Aorta (tissue), 5 donors: ENCODE measurements around the gene NIP7. TPM values are rescaled to one million over a fixed set of nuclear protein-coding genes. Genes with fewer than 3 reads are reported as not detected.

Source experiments
- ATAC-seq: fragments of 200-7000 bp; cut with Tn5 transposase; one replicate; pipeline ENCODE4 v1.9.1; 2022; ENCODE audit warnings: moderate library complexity; ENCODE audit not compliant: low FRiP score
- DNase-seq, 2 donors: peaks; one replicate each; pipeline ENCODE4 v3.0.0-alpha.2; 2020
- H3K27ac ChIP-seq, 2 donors: one replicate each; pipeline ENCODE4 v1.5.1; 2013; ENCODE audit warnings: low read length in 2 of 2, mild to moderate bottlenecking in 2 of 2, moderate library complexity in 2 of 2, control low read depth in 1 of 2, inconsistent platforms in 1 of 2, low read depth in 1 of 2
- H3K27me3 ChIP-seq, 2 donors: one replicate each; pipeline ENCODE4 v1.6.1; 2013; ENCODE audit warnings: control low read depth in 1 of 2, low read length in 1 of 2, mild to moderate bottlenecking in 1 of 2, moderate library complexity in 1 of 2; ENCODE audit not compliant: insufficient read depth in 2 of 2, control insufficient read depth in 1 of 2
- H3K36me3 ChIP-seq, 2 donors: one replicate each; pipeline ENCODE4 v1.6.1; 2013; ENCODE audit warnings: control low read depth in 1 of 2, low read length in 1 of 2, mild to moderate bottlenecking in 1 of 2; ENCODE audit not compliant: insufficient read depth in 2 of 2, control insufficient read depth in 1 of 2
- H3K4me1 ChIP-seq, 2 donors: one replicate each; pipeline ENCODE4 v1.6.1; 2013; ENCODE audit warnings: low read length in 2 of 2, control low read depth in 1 of 2, mild to moderate bottlenecking in 1 of 2, moderate library complexity in 1 of 2; ENCODE audit not compliant: insufficient read depth in 2 of 2, control insufficient read depth in 1 of 2
- H3K4me3 ChIP-seq, 2 donors: one replicate each; pipeline ENCODE4 v1.5.1; 2013; ENCODE audit warnings: low read length in 2 of 2, control low read depth in 1 of 2, mild to moderate bottlenecking in 1 of 2
- H3K9me3 ChIP-seq: one replicate; pipeline ENCODE4 v1.6.1; 2013; ENCODE audit warnings: mild to moderate bottlenecking, low read length; ENCODE audit not compliant: control insufficient read depth
- WGBS, 2 donors: extraction: QIAGEN DNeasy Blood & Tissue Kit; methylation state at CpG; one replicate each; pipeline ENCODE4 v1.1.7; 2013; 5-methylcytosine and 5-hydroxymethylcytosine counted together
- intact Hi-C, 2 donors: fragments of 100-400 bp; cut with DNase I; formaldehyde crosslinking; loops; one replicate each; pipeline versions ENCODE4 v1.14.2 to v1.15.0; 2022
- polyA plus RNA-seq, 2 donors: library from polyadenylated mRNA; stranded (reverse); fragments of 200-250 nt; gene quantifications; one replicate each; pipeline ENCODE4 v1.2.3, GENCODE V29; 2013
- total RNA-seq, 2 donors: library from RNA; stranded (reverse); fragmentation: NEBNext Ultra II Directional; extraction: Animal tissue kit (Norgen Biotek cat#: 25700); gene quantifications; one replicate each; pipeline ENCODE4 v1.2.1, GENCODE V29; 2021
- donor health status: healthy with polysubstance abuse.
- donor health status: Bipolar disorder and iron deficiency.
- donor health status: DM: no; HTN: no; CAD: no.
- donor health status: DM: no; HTN: no; CAD: no.
- donor health status: DM: yes; HTN: yes; CAD: no.

The NIP7 gene
- total and polyA plus RNA-seq, 4 donors, result 7.1 to 21.3 (median 13.0) TPM

DNA sequence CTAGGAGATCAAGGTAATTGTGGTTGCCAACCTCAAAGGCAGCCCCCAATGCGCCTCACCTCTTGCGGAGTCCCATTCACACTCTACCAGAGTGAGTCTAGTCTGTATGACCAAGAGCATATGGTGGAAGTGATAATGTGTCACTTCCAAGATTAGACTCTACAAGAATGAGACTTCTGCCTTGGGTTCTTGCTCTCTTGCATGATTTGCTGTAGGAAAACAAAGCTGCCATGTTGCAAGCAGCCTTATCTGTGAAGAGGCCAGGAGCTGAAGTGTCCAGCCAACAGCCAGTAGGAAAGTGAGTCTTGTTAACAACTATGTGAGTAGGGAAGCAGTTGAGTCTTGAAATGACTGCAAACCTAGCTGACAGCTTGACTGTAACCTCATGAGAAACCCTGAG, 42.8 kb downstream of the NIP7 start:
- intact Hi-C loops, result no loop called here
- DNase-seq (no peak), ATAC-seq (no peak)
- H3K4me1 ChIP-seq, result peaks cover 0 to 5% of the 10 kb centered on the region in 2 donors
- no peaks in the 10 kb centered on the region for H3K27me3 ChIP-seq
- no peak overlapping the region for H3K4me3 ChIP-seq
- H3K36me3 ChIP-seq, result peaks cover 3 to 4% of the 10 kb centered on the region in 2 donors
- H3K9me3 ChIP-seq, result no peaks in the 10 kb centered on the region
- H3K27ac ChIP-seq, result no peak overlapping the region
- 98 to 99% methylated on average over 2 of the region's 2 CpGs for WGBS, 2 donors

DNA sequence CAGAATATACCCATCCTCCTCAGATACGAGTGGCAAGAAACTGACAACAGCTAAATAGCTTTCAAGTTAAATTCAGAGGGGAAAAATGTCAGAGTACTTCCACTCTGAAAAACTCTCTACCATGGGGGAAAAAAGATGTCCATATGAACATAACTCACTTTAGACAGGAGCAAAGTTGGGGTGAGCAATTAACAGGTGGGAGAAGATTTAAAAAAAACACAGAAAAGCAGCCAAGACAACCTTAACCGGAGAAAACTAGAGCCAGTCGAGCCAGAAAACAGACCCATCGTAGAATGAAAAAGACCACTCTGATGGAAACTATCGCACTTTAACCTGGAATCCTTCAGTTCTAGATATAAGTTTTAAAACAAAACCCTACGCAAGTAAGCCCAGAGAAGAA, 45.4 kb downstream of the NIP7 start:
- ATAC-seq (no peak), DNase-seq (no peak)
- intact Hi-C loops, result no loop called here
- no peaks in the 10 kb centered on the region for H3K27me3 ChIP-seq
- peaks cover 0 to 5% of the 10 kb centered on the region in 2 donors for H3K4me1 ChIP-seq
- H3K4me3 ChIP-seq, result peak overlapping the region; percentile 47 to 83
- no peaks in the 10 kb centered on the region for H3K9me3 ChIP-seq
- WGBS, 2 donors, result 1% methylated on average over 6 of the region's 6 CpGs
- H3K36me3 ChIP-seq, result peaks cover 3 to 4% of the 10 kb centered on the region in 2 donors
- peak overlapping the region; percentile 10 to 78 for H3K27ac ChIP-seq

DNA sequence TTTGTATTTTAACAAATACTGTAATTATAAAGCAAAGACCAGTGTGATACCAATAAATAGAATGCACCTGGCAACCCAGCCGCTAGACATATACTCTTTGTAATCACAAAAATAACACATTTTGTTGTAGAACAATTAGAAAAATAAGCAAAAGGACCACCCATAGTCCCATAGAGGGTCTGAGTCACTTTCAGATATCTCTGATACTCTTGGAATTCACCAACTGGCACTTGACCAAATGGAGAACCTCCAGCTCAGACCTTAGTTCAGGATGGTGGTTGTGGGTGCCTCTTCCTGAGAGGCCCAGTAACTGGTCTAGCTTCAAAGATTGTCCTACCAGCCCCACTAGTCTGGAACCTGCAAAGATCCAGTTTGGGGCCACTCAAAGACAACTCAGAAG, 47.0 kb downstream of the NIP7 start:
- intact Hi-C loops, result no loop called here
- DNase-seq (no peak), ATAC-seq (no peak)
- no peak overlapping the region for H3K4me3 ChIP-seq
- no peak overlapping the region for H3K27ac ChIP-seq
- H3K4me1 ChIP-seq, result peaks cover 0 to 5% of the 10 kb centered on the region in 2 donors
- H3K27me3 ChIP-seq, result no peaks in the 10 kb centered on the region
- H3K36me3 ChIP-seq, result peaks cover 3 to 4% of the 10 kb centered on the region in 2 donors
- WGBS, 2 donors, result 9 to 31% methylated on average over 1 of the region's 1 CpG
- H3K9me3 ChIP-seq, result no peaks in the 10 kb centered on the region

Other genes with a start within 250 kb of the NIP7 start
- 1 to 10 TPM in 1 of 2 donors, under 1 TPM in 1; 0.68 to 1.3 TPM for gene HAS3, start 234.1 kb upstream of the NIP7 start, total RNA-seq
- gene HAS3, start 234.1 kb upstream of the NIP7 start, polyA plus RNA-seq, result under 1 TPM; 0.54 to 0.88 TPM
- 10 to 100 TPM; 73.2 to 77.3 TPM for gene CHTF8, start 207.2 kb upstream of the NIP7 start, total RNA-seq
- 10 to 100 TPM; 53.3 to 53.8 TPM for gene CHTF8, start 207.2 kb upstream of the NIP7 start, polyA plus RNA-seq
- 10 to 100 TPM; 34.9 to 37.6 TPM for gene UTP4, start 207.1 kb upstream of the NIP7 start, total RNA-seq
- gene UTP4, start 207.1 kb upstream of the NIP7 start, polyA plus RNA-seq, result 10 to 100 TPM; 15.7 to 18.3 TPM
- 10 to 100 TPM; 49.6 to 67.1 TPM for gene SNTB2, start 152.6 kb upstream of the NIP7 start, total RNA-seq
- 1 to 10 TPM; 6.1 to 8.0 TPM for gene SNTB2, start 152.6 kb upstream of the NIP7 start, polyA plus RNA-seq
- 10 to 100 TPM; 28.6 to 30.0 TPM for gene VPS4A, start 28.4 kb upstream of the NIP7 start, total RNA-seq
- gene VPS4A, start 28.4 kb upstream of the NIP7 start, polyA plus RNA-seq, result 10 to 100 TPM; 25.4 to 44.6 TPM
- gene PDF, start 9.2 kb upstream of the NIP7 start, total RNA-seq, result 1 to 10 TPM; 5.7 to 6.0 TPM
- 1 to 10 TPM; 3.6 to 4.0 TPM for gene PDF, start 9.2 kb upstream of the NIP7 start, polyA plus RNA-seq
- 10 to 100 TPM; 21.5 to 29.4 TPM for gene COG8, start 208 bp upstream of the NIP7 start, total RNA-seq
- 10 to 100 TPM in 1 of 2 donors, 1 to 10 TPM in 1; 5.3 to 16.5 TPM for gene COG8, start 208 bp upstream of the NIP7 start, polyA plus RNA-seq
- 1 to 10 TPM in 1 of 2 donors, under 1 TPM in 1; 0.84 to 1.1 TPM for gene TMED6, start 12.0 kb downstream of the NIP7 start, total RNA-seq
- not detected for gene TMED6, start 12.0 kb downstream of the NIP7 start, polyA plus RNA-seq
- 10 to 100 TPM; 26.3 to 40.4 TPM for gene TERF2, start 46.2 kb downstream of the NIP7 start, total RNA-seq
- gene TERF2, start 46.2 kb downstream of the NIP7 start, polyA plus RNA-seq, result 10 to 100 TPM in 1 of 2 donors, 1 to 10 TPM in 1; 7.1 to 13.5 TPM
- 10 to 100 TPM; 45.8 to 55.0 TPM for gene CYB5B, start 84.8 kb downstream of the NIP7 start, total RNA-seq
- gene CYB5B, start 84.8 kb downstream of the NIP7 start, polyA plus RNA-seq, result 10 to 100 TPM; 41.5 to 75.0 TPM
- 10 to 100 TPM; 67.8 to 94.6 TPM for gene NFAT5, start 226.2 kb downstream of the NIP7 start, total RNA-seq
- 1 to 10 TPM; 2.1 to 5.1 TPM for gene NFAT5, start 226.2 kb downstream of the NIP7 start, polyA plus RNA-seq